Caco-2 (cell line): ENCODE data around the gene MOGAT1. TPM values are rescaled to one million over a fixed set of nuclear protein-coding genes. Genes with fewer than 3 reads are reported as not detected.
"Not testable (repeated sequence)": the region's sequence is repeated elsewhere in the genome, so short reads cannot be mapped to it uniquely, and the experiment has no call there.

ENCODE experiments used
- BruUV-seq: library from RNA; stranded (reverse); fragments of 400-500 nt; replicated peaks from 2 replicates; lab custom pipeline; 2021; lab: Mats Ljungman, UMichigan
- CTCF ChIA-PET: fragments of 300-600 bp; sonication (Branson Sonifier 250); formaldehyde crosslinking; loops from one replicate; lab custom pipeline; 2022; ENCODE audit warnings: antibody characterized with exemption; lab: Charles Lee
- POLR2A ChIA-PET: fragments of 300-600 bp; sonication (Branson Sonifier 250); formaldehyde crosslinking; loops from one replicate; lab custom pipeline; 2022; ENCODE audit warnings: antibody characterized with exemption; lab: Charles Lee
- DNase-seq, 2 experiments: peaks; one replicate each; pipeline versions ENCODE4 v3.0.0 to v3.0.0-alpha.2; 2020 to 2022
- H3K27me3 ChIP-seq: replicated peaks from 2 replicates; pipeline ENCODE4 v1.6.0; 2011; ENCODE audit warnings: low read length; ENCODE audit not compliant: control insufficient read depth, insufficient read depth
- H3K36me3 ChIP-seq: 2 replicates; pipeline ENCODE4 v1.5.1; 2011; ENCODE audit warnings: low read length; ENCODE audit not compliant: control insufficient read depth, insufficient read depth
- H3K4me1 ChIP-seq: fragments of 250-450 bp; sonication (Bioruptor Pico); 2 replicates; pipeline ENCODE4 v1.5.1; 2020; ENCODE audit warnings: mild to moderate bottlenecking
- H3K4me3 ChIP-seq: 2 replicates; pipeline ENCODE4 v1.5.1; 2011; ENCODE audit warnings: low read depth, mild to moderate bottlenecking, control low read depth, low read length
- H3K9me3 ChIP-seq: fragments of 250-450 bp; sonication (Bioruptor Pico); 2 replicates; pipeline ENCODE4 v1.5.1; 2020; ENCODE audit warnings: mild to moderate bottlenecking, moderate library complexity
- H3K27ac Mint-ChIP-seq: one replicate; pipeline ENCODE4 v1.8.0; 2022; ENCODE audit warnings: mixed read lengths; ENCODE audit not compliant: unreplicated experiment
- H3K27me3 Mint-ChIP-seq: one replicate; pipeline ENCODE4 v1.8.0; 2022; ENCODE audit warnings: mixed read lengths; ENCODE audit not compliant: insufficient read depth, unreplicated experiment
- H3K36me3 Mint-ChIP-seq: one replicate; pipeline ENCODE4 v1.8.0; 2022; ENCODE audit warnings: mild to moderate bottlenecking, mixed read lengths; ENCODE audit not compliant: insufficient read depth, unreplicated experiment
- H3K4me1 Mint-ChIP-seq: one replicate; pipeline ENCODE4 v1.8.0; 2022; ENCODE audit warnings: low read depth, mixed read lengths; ENCODE audit not compliant: unreplicated experiment
- H3K4me3 Mint-ChIP-seq: one replicate; pipeline ENCODE4 v1.8.0; 2022; ENCODE audit warnings: mild to moderate bottlenecking, moderate library complexity, mixed read lengths; ENCODE audit not compliant: unreplicated experiment
- H3K9me3 Mint-ChIP-seq: one replicate; pipeline ENCODE4 v1.8.0; 2022; ENCODE audit warnings: mixed read lengths; ENCODE audit not compliant: unreplicated experiment
- intact Hi-C: fragments of 100-400 bp; cut with micrococcal nuclease; formaldehyde crosslinking; loops from one replicate; pipeline ENCODE4 v1.10.0; 2022; ENCODE audit not compliant: unreplicated experiment
- total RNA-seq: library from RNA; stranded (reverse); gene quantifications from 2 replicates; pipeline ENCODE4 v1.2.3, GENCODE V29; 2022
- TF ChIP-seq, protein P1 (sequence below), 2 experiments: fragments of 200-600 bp in 1 of 2; IDR thresholded peaks; 1 replicate in 1 of 2; 2 replicates in 1 of 2; pipeline versions ENCODE4 v1.5.1 to v1.8.0; 2011 to 2022; ENCODE audit warnings: antibody characterized with exemption in 1 of 2, control low read depth in 1 of 2, inconsistent platforms in 1 of 2, low read depth in 1 of 2, low read length in 1 of 2, mild to moderate bottlenecking in 1 of 2, moderate library complexity in 1 of 2; ENCODE audit not compliant: insufficient read depth in 1 of 2, severe bottlenecking in 1 of 2, unreplicated experiment in 1 of 2

Gene MOGAT1
- total RNA-seq, 1 experiment from 2014 or later, result not detected

DNA sequence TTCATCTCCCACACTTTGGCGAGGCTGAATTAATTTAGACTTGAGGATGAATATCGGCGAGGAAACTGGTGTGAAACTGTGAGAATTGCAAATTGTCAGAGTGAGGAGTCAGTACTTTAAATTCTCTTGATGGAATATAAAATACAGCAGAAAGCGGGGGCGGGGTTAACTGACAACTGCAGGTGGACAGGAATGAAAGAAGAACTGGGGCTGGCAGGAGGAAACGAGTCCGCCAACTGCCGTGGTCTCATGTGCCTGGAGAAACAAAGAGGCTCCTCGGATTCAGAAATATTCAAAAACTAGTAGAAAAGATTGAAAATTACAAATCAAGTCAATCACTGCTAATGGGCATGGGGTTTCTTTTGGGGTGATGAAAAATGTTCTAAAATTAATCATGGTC is 44.3 kb downstream of the MOGAT1 start:
- H3K4me1 Mint-ChIP-seq, result peaks cover 14% of the 10 kb centered on the region
- BruUV-seq, result no TSS peak
- no peak overlapping the region for H3K27ac Mint-ChIP-seq
- peaks cover 20% of the 10 kb centered on the region for H3K4me1 ChIP-seq
- H3K9me3 ChIP-seq, result peaks cover 2% of the 10 kb centered on the region; the same call in 1 of the 2 replicates
- H3K27me3 Mint-ChIP-seq, result no peaks in the 10 kb centered on the region
- no peaks in the 10 kb centered on the region for H3K36me3 ChIP-seq
- H3K4me3 ChIP-seq, result no peak overlapping the region
- no peak for DNase-seq
- ChIA-PET POLR2A (no interaction called here), CTCF (no interaction called here)
- peaks cover under 1% of the 10 kb centered on the region for H3K9me3 Mint-ChIP-seq
- intact Hi-C loops, result no loop called here
- H3K36me3 Mint-ChIP-seq, result no peaks in the 10 kb centered on the region
- TF ChIP-seq, protein P1, sequence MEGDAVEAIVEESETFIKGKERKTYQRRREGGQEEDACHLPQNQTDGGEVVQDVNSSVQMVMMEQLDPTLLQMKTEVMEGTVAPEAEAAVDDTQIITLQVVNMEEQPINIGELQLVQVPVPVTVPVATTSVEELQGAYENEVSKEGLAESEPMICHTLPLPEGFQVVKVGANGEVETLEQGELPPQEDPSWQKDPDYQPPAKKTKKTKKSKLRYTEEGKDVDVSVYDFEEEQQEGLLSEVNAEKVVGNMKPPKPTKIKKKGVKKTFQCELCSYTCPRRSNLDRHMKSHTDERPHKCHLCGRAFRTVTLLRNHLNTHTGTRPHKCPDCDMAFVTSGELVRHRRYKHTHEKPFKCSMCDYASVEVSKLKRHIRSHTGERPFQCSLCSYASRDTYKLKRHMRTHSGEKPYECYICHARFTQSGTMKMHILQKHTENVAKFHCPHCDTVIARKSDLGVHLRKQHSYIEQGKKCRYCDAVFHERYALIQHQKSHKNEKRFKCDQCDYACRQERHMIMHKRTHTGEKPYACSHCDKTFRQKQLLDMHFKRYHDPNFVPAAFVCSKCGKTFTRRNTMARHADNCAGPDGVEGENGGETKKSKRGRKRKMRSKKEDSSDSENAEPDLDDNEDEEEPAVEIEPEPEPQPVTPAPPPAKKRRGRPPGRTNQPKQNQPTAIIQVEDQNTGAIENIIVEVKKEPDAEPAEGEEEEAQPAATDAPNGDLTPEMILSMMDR (IDR thresholded peaks at IDR 0.05; ENCODE audit: insufficient read depth in 1 of 2, low read depth in 1 of 2, low read length in 1 of 2, severe bottlenecking in 1 of 2, unreplicated experiment in 1 of 2), result no peak
- no peaks in the 10 kb centered on the region for H3K27me3 ChIP-seq
- no peak overlapping the region for H3K4me3 Mint-ChIP-seq

DNA sequence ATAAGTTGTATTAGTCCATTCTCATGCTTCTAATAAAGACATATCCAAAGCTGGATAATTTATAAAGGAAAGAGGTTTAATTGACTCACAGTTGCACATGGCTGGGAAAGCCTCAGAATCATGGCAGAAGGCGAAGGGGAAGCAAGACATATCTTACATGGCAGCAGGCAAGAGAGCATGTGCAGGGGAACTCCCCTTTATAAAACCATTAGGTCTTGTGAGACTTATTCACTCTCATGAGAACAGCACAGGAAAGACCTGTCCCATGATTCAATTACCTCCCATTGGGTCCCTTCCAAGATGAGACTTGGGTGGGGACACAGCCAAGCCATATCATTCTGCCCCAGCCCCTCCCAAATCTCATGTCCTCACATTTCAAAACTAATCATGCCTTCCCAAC is 48.3 kb downstream of the MOGAT1 start:
- H3K27ac Mint-ChIP-seq, POLR2A ChIA-PET, H3K36me3 Mint-ChIP-seq, intact Hi-C loops, H3K36me3 ChIP-seq, CTCF ChIA-PET, H3K27me3 ChIP-seq, BruUV-seq, DNase-seq, H3K27me3 Mint-ChIP-seq, H3K4me3 ChIP-seq, H3K4me3 Mint-ChIP-seq, H3K9me3 ChIP-seq: not testable (repeated sequence)
- Mint-ChIP-seq H3K9me3 (peaks cover 13% of the 10 kb centered on the region), H3K4me1 (peaks cover 11% of the 10 kb centered on the region)
- H3K4me1 ChIP-seq, result peaks cover 10% of the 10 kb centered on the region

DNA sequence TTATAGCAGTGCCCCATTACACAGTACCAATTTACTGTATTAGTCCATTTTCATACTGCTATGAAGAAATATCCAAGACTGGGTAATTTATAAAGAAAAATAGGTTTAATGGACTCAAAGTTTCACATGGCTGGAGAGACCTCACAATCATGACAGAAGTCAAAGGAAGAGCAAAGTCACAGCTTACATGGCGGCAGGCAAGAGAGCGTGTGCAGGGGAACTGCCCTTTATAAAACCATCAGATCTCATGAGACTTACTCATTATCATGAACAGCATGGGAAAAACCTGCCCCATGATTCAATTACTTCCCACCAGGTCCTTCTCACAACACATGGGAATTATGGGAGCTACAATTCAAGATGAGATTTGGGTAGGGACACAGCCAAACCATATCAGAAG is 50.1 kb downstream of the MOGAT1 start:
- H3K4me1 ChIP-seq, H3K27me3 ChIP-seq, POLR2A ChIA-PET, H3K36me3 Mint-ChIP-seq, H3K36me3 ChIP-seq, intact Hi-C loops, BruUV-seq, H3K9me3 ChIP-seq, H3K4me3 Mint-ChIP-seq, H3K4me3 ChIP-seq, H3K4me1 Mint-ChIP-seq, H3K27ac Mint-ChIP-seq, DNase-seq, H3K27me3 Mint-ChIP-seq: not testable (repeated sequence)
- H3K9me3 Mint-ChIP-seq, result peaks cover 13% of the 10 kb centered on the region
- CTCF ChIA-PET, result interaction anchor here (1.1 to 1.2 kb wide), 2 partner anchors 12 to 32 kb away, joined by 3 read pairs; no protein-coding TSS in a partner anchor

DNA sequence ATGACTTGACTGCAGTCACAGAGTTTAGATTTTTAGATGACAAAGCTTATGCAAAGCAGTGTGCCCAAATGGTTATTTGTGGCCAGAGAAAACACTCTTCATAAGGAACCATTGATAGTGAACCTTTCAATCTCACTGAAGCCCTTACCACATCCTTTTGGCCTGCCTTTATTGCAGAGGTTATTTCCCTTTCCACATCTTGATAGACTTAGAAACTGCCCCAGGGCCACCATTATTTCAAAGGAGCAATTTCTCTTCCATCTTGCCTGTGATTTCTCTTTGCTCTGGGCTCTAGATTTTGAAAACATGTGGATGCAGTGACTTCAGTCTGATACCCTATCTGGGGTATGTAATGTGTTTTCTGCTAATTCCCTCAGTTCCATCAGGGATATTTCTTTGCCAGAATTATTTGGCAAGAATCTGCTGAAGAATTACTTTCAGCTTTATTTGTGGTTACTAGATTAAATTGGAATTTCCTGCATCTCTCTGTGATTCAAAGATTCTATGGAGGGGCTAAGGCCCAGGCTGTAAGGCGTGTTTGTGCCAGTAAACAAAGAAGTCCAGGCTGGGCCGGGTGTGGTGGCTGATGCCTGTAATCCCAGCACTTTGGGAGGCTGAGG is 51.0 kb downstream of the MOGAT1 start:
- POLR2A ChIA-PET, result no interaction called here
- CTCF ChIA-PET, result interaction anchor here (1.1 to 1.2 kb wide), 2 partner anchors 13 to 31 kb away, joined by 3 read pairs; no protein-coding TSS in a partner anchor
- intact Hi-C loops, result no loop called here
- peaks cover 13% of the 10 kb centered on the region for H3K9me3 Mint-ChIP-seq
- H3K4me1 ChIP-seq, result no peaks in the 10 kb centered on the region
- BruUV-seq, result no TSS peak
- no peak overlapping the region for H3K4me3 ChIP-seq
- TF ChIP-seq, protein P1 (IDR thresholded peaks at IDR 0.05; ENCODE audit: insufficient read depth in 1 of 2, low read depth in 1 of 2, low read length in 1 of 2, severe bottlenecking in 1 of 2, unreplicated experiment in 1 of 2), result no peak
- no peaks in the 10 kb centered on the region for H3K36me3 ChIP-seq
- H3K9me3 ChIP-seq, result peaks cover 5% of the 10 kb centered on the region
- no peaks in the 10 kb centered on the region for H3K27me3 Mint-ChIP-seq
- no peak overlapping the region for H3K27ac Mint-ChIP-seq
- H3K36me3 Mint-ChIP-seq, result no peaks in the 10 kb centered on the region
- DNase-seq, result no peak
- no peak overlapping the region for H3K4me3 Mint-ChIP-seq
- no peaks in the 10 kb centered on the region for H3K27me3 ChIP-seq
- no peaks in the 10 kb centered on the region for H3K4me1 Mint-ChIP-seq
